Subcutaneous abdominal adipose tissue (tissue), 5 donors: ENCODE data around the gene TMEM114.

Experiments used
- H3K27ac ChIP-seq: one replicate; pipeline ENCODE4 v1.7.0; 2013; ENCODE audit warnings: low read depth, mild to moderate bottlenecking, inconsistent platforms, low read length, moderate library complexity
- H3K27me3 ChIP-seq, 5 donors: one replicate each; pipeline ENCODE4 v1.7.0; 2013; ENCODE audit warnings: low read length in 5 of 5, inconsistent platforms in 1 of 5; ENCODE audit not compliant: control insufficient read depth in 5 of 5, insufficient read depth in 4 of 5
- H3K36me3 ChIP-seq, 5 donors: one replicate each; pipeline ENCODE4 v1.7.0; 2013; ENCODE audit warnings: low read length in 5 of 5; ENCODE audit not compliant: control insufficient read depth in 5 of 5, insufficient read depth in 5 of 5
- H3K4me1 ChIP-seq, 5 donors: one replicate each; pipeline ENCODE4 v1.7.0; 2013; ENCODE audit warnings: low read length in 5 of 5, mild to moderate bottlenecking in 3 of 5, moderate library complexity in 1 of 5; ENCODE audit not compliant: control insufficient read depth in 5 of 5, insufficient read depth in 5 of 5
- H3K4me3 ChIP-seq, 5 donors: one replicate each; pipeline ENCODE4 v1.7.0; 2013; ENCODE audit warnings: low read length in 5 of 5, low read depth in 1 of 5
- H3K9ac ChIP-seq, 5 donors: one replicate each; pipeline ENCODE4 v1.7.0; 2013; ENCODE audit warnings: low read length in 5 of 5, mild to moderate bottlenecking in 4 of 5, moderate library complexity in 3 of 5
- H3K9me3 ChIP-seq, 5 donors: one replicate each; pipeline ENCODE4 v1.7.0; 2013; ENCODE audit warnings: low read length in 5 of 5; ENCODE audit not compliant: control insufficient read depth in 5 of 5
- donor health status: healthy.
- donor health status: healthy.
- donor health status: healthy.
- donor health status: healthy.
- donor health status: healthy.

TMEM114 gene

DNA sequence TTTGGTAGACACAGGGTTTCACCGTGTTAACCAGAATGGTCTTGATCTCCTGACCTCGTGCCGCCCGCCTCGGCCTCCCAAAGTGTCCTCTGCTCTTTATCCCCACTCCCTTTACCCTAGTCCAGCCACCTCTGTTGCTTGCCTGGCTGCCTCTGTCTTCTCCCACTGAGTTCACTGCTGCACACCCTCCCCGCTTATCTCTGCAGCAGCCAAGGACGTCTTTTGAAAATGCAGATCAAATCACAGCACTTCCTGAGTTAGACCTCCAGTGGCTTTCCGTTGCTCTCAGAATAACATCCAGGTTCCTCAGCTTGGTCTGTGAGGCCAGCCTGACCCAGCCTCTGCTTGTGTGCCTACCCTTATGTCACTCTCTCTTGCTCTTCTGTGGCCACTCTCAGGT, 36.6 kb upstream of the TMEM114 start:
- no peak overlapping the region for H3K4me3 ChIP-seq
- H3K9ac ChIP-seq = no peak overlapping the region
- peaks cover 0 to 67% (median 57%) of the 10 kb centered on the region in 5 donors for H3K36me3 ChIP-seq
- H3K27ac ChIP-seq = no peak overlapping the region
- H3K9me3 ChIP-seq = no peaks in the 10 kb centered on the region
- H3K27me3 ChIP-seq = no peaks in the 10 kb centered on the region
- H3K4me1 ChIP-seq = peaks cover 3 to 17% (median 12%) of the 10 kb centered on the region in 5 donors

- no peak overlapping the region for H3K4me3 ChIP-seq
- peaks cover 0 to 54% (median 48%) of the 10 kb centered on the region in 5 donors for H3K36me3 ChIP-seq
- no peaks in the 10 kb centered on the region for H3K27me3 ChIP-seq
- H3K9me3 ChIP-seq = no peaks in the 10 kb centered on the region
- H3K9ac ChIP-seq = no peak overlapping the region
- H3K4me1 ChIP-seq = peaks cover 1 to 17% (median 15%) of the 10 kb centered on the region in 5 donors
- H3K27ac ChIP-seq = no peak overlapping the region
These were observed 35.3 kb upstream of the TMEM114 start for GRCh38 chr16:8625491-8626087.

GRCh38 chr16:8623634-8624033, 33.3 kb upstream of the TMEM114 start:
- H3K4me1 ChIP-seq = peaks cover 1 to 17% (median 13%) of the 10 kb centered on the region in 5 donors
- no peaks in the 10 kb centered on the region for H3K27me3 ChIP-seq
- H3K36me3 ChIP-seq = peaks cover 0 to 34% (median 28%) of the 10 kb centered on the region in 5 donors
- no peaks in the 10 kb centered on the region for H3K9me3 ChIP-seq
- no peak overlapping the region for H3K4me3 ChIP-seq
- H3K27ac ChIP-seq = no peak overlapping the region
- H3K9ac ChIP-seq = no peak overlapping the region

GRCh38 chr16:8622315-8622656, 32.0 kb upstream of the TMEM114 start:
- Histone ChIP-seq H3K36me3 (peaks cover 0 to 20% (median 16%) of the 10 kb centered on the region in 5 donors), H3K27ac (peak overlapping the region; percentile 92), H3K27me3 (no peaks in the 10 kb centered on the region), H3K9ac (peak overlapping the region; percentile 92 to 100 (median 97)), H3K4me3 (peak overlapping the region; percentile 84 to 100 (median 99)), H3K4me1 (peaks cover 1 to 17% (median 13%) of the 10 kb centered on the region in 5 donors), H3K9me3 (no peaks in the 10 kb centered on the region)

GRCh38 chr16:8621572-8622314, 31.4 kb upstream of the TMEM114 start, which contains the start of gene METTL22:
TSS of gene METTL22 (plus strand) at chr16:8621698. CDS start at chr16:8625666, 3,968 bp downstream.
- H3K36me3 ChIP-seq = peaks cover 0 to 15% (median 10%) of the 10 kb centered on the region in 5 donors
- peak within 1 kb of the TSS; percentile 92 for H3K27ac ChIP-seq
- peak within 1 kb of the TSS; percentile 92 to 100 (median 97) for H3K9ac ChIP-seq
- H3K4me3 ChIP-seq = peak within 1 kb of the TSS; percentile 84 to 100 (median 99)
- H3K9me3 ChIP-seq = no peaks in the 10 kb centered on the region
- H3K4me1 ChIP-seq = peaks cover 1 to 17% (median 13%) of the 10 kb centered on the region in 5 donors
- no peaks in the 10 kb centered on the region for H3K27me3 ChIP-seq

GRCh38 chr16:8621222-8621571, 30.9 kb upstream of the TMEM114 start:
- Histone ChIP-seq H3K4me1 (peaks cover 1 to 17% (median 13%) of the 10 kb centered on the region in 5 donors), H3K36me3 (peaks cover 0 to 10% (median 9%) of the 10 kb centered on the region in 5 donors), H3K9ac (peak overlapping the region in 4 of 5 donors; percentile 92 to 100 (median 98)), H3K9me3 (no peaks in the 10 kb centered on the region), H3K27ac (no peak overlapping the region), H3K27me3 (peaks cover 0 to 2% (median 2%) of the 10 kb centered on the region in 5 donors), H3K4me3 (peak overlapping the region; percentile 61 to 100 (median 99))

DNA sequence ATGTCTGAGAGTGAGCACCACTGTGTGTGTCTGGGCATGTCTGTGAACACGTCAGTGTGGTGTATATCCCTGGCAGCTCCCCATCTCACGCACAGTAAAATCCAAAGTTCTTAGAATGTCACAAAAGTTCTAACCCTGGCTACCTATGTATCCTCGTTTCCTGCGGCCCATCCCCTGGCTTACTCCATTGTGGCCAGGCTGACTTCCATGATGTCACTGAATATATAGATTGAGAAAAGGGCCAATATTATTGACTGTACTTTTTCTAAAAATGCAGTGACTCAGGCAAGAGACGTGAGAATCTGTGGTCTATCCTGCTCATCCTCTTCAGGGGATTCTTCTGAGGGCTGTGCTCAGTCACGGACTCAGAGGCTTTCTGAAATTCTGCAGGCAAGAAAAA, 30.2 kb upstream of the TMEM114 start:
- H3K36me3 ChIP-seq = peaks cover 0 to 3% (median 2%) of the 10 kb centered on the region in 5 donors
- no peak overlapping the region for H3K4me3 ChIP-seq

DNA sequence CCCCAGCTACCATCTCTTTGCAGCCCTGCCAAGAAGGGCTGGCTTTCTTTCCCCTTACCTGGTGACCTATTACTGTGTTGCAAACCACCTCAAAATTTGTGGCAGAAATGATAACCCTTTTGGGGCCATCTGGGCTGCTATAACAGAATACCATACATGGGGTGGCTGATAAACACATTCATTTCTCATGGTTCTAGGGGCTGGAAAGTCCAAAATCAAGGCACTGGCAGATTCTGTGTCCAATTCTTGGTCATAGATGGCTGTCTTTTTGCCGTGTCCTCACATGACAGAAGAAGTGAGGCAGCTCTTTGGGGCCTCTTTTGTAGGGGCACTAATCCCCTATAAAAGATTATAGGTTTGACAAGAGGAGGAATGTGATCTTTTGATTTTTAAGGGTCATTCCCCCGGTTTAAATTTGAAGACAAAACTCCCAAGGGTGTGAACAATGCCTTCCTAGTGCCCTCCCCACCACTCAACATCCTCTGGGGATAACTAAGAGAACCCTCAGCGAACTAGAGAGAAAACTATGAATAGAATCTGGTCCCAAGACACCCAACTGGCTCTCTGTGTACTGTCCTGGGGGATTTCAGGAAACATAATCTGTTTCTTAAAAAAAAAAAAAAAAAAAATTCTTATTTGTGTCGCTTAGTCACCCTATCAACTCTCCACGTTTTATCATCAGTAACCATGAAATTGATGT, 29.5 kb upstream of the TMEM114 start:
- H3K9ac ChIP-seq = no peak overlapping the region
- no peak overlapping the region for H3K4me3 ChIP-seq
- H3K4me1 ChIP-seq = peaks cover 1 to 17% (median 13%) of the 10 kb centered on the region in 5 donors
- no peaks in the 10 kb centered on the region for H3K36me3 ChIP-seq
- H3K27ac ChIP-seq = no peak overlapping the region
- H3K9me3 ChIP-seq = no peaks in the 10 kb centered on the region
- peaks cover 0 to 7% (median 4%) of the 10 kb centered on the region in 5 donors for H3K27me3 ChIP-seq

More for the DNA sequence above, 30.2 kb upstream of the TMEM114 start:
- no peaks in the 10 kb centered on the region for H3K9me3 ChIP-seq
- peaks cover 1 to 17% (median 13%) of the 10 kb centered on the region in 5 donors for H3K4me1 ChIP-seq
- H3K27ac ChIP-seq = no peak overlapping the region
- H3K9ac ChIP-seq = no peak overlapping the region
- H3K27me3 ChIP-seq = peaks cover 0 to 6% (median 4%) of the 10 kb centered on the region in 5 donors

GRCh38 chr16:8614435-8615029, 24.2 kb upstream of the TMEM114 start:
- Histone ChIP-seq H3K4me3 (no peak overlapping the region), H3K27me3 (peaks cover 0 to 11% (median 4%) of the 10 kb centered on the region in 5 donors), H3K4me1 (no peaks in the 10 kb centered on the region), H3K9me3 (no peaks in the 10 kb centered on the region), H3K36me3 (no peaks in the 10 kb centered on the region), H3K9ac (no peak overlapping the region), H3K27ac (no peak overlapping the region)
